Putamen (tissue), 1 donor: ENCODE data around the gene CPNE5.
A peak's percentile ranks its signal among the peaks of the same experiment; 100 is the strongest.

Source experiments
- DNase-seq: peaks from one replicate; pipeline ENCODE4 v3.0.0-alpha.2; 2016; ENCODE audit warnings: low spot score

CPNE5 gene

DNA sequence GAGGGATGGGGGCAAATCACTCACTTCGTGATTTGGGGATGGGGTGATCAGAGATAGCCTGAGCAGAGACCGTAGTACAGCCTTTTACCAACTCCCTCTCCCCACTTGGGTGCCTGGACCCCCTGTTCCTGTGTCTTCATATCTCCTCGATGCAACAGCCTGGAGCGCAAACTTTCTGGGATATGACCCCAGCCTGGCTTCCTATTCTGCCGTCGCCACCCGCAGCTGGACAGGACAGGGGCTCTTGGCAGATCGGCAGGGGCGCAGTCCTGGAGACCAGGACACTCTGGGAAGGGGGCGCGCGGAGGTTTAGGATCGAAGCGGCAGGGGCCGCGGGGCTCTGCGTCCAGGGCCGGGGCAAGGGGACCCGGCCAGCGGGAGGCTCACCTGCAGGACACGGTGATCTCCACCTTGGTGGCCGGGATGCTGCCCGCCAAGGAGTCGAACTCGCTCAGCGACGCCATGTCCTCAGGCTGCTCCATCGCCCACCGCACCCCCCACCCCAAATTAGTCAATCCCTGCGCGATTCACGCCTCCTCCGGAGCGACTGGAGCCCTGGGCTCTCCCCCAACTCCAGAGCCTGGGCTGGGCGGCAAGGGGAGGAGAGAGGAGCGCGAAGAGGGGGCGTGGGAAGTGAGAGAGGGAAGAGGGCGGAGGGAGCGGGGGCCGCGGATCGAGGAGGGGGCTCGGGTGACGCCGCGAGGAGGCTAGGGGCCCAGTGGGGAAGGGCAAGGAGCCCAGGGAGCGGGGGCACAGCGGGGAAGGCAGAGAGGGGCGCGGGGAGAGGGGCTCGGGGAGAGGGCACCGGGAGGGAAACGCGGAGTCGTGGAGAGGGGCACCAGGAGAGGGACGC, at the start of gene CPNE5:
TSS of gene CPNE5 (minus strand) at position 549 of the 853 bp plus-strand sequence. CDS start at position 482, 67 bp downstream.
- no peak for DNase-seq

DNA sequence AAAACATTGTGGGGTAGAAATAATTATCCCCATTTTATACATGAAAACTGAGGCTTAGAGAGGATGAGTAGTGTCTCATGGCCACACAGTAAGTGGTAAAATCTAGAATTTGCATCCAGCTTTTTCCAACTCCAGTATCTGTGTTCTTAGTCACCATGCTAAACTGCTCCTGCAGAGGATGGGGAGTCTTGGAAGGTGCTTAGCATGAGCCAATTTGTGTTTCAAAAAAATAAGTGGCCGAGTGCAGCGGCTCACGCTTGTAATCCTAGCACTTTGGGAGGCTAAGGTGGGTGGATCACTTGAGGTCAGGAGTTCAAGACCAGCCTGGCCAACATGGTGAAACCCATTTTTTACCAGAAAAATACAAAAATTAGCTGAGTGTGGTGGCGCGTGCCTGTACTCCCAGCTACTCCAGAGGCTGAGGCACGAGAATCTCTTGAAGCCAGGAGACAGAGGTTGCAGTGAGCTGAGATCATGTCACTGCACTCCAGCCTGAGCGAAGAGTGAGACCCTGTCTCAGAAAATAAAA, 48.9 kb upstream of the CPNE5 start:
- no peak for DNase-seq

DNA sequence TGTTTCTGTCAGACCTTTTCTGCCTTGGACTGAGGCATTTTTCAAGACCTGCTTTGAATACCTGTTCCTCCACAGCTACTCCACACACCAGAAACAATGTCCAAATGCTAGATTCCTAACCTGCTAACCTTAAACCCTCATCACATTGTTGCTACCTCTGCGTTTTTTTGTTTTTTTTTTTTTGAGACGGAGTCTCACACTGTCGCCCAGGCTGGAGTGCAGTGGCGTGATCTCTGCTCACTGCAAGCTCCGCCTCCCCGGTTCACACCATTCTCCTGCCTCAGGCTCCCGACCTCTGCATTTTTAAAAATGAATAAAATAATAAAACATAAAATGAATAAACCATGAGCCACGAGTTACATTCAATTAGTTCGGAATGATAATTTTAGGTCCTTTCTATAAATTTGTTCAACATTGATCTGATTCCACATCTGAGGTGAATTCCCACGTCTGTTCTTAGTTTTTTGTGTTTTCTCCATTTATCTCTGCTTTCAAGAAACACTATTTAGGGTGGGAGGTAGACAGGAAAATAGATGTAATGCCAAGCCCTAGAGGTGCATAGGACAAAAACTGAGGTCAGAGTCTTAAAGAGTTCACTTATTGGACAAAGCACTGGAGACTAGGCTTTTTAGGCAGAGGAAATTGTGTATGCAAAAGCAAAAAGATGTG, 47.8 kb upstream of the CPNE5 start:
- DNase-seq: no peak

DNA sequence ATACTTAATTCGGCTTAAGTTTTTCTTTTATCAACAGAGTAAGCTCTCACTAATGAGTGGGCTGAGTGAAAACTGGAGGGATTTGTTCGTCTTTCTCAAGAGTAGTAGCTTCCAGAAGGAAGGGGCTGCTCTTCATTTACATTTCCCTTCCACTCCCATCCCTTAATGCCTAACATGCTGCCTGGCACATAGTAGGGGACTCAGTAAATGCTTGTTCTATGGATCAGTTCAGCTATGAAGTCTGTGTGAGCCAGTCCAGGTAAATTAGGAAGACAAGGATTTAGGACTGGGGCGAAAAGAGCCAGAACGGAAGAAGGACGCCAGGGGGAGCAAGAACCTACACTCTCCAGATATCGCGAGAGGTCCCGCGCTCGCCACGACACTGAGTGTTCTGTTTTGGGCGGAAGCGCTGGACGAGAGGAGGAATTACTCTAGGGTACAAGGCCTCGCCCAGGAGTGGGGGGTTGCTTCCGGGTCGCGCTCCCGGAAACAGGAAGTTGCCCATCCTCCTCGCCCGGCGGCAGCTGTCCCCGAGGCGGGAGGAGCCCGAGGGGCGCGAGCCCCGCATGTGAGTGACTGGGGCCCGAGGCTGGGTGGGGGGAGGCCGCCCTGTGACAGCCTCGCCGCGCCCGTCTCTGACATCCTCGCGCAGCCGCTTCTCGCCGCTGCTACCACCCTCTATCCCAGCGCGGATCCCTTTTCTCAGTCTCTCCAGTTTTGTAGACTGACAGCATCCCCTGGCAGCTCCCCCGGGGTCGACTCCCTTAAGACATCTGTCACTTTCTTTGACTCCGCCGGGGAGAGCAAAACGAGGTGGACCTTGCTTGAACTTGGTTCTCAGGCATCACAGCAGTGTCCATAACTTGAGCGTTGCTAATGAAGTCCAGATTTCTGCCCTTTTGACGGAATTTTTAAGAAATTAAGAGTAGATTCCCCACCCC, 46.5 kb upstream of the CPNE5 start, which contains the start of gene C6orf89:
TSS of gene C6orf89 (plus strand) at position 492 of the 941 bp plus-strand sequence. CDS start 13,493 bp downstream, outside the sequence.
- peak; percentile 99 for DNase-seq

DNA sequence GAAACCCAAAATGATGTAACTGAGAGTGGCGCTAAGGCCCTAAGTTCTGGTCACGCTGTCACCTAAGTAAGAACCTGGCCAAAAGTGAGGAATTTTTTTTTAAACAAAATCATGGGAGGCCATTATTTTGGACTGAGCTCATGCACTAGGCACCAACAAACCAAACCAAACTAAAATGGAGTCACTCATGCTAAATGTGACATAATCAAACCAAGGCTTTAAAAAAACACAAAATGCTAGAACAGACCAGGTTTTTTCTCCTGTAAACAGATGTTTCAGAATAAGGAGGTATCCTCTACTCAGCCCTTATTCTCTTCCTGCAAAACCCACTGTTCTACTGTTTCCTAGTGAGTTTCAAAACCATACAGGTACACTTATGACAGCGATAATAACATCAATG, 45.4 kb upstream of the CPNE5 start:
- no peak for DNase-seq

DNA sequence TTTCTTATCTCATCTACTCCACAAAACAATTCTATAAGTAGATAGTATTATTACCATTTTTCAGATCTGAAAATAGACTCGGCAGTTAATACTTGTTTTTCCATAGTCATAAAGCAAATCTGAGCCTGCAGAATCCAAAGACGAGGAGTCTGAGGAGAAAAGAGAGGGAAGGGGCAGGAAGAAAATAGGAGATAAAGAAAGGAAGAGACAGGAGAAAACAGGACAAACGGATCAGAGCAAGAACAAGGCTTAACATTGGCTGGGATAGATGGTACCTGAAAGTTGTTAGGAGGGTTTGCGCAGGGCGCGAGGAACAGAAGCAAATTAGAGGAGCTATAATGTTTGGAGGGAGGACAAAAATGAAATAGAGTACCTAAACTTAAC, 36.0 kb upstream of the CPNE5 start:
- DNase-seq: no peak

DNA sequence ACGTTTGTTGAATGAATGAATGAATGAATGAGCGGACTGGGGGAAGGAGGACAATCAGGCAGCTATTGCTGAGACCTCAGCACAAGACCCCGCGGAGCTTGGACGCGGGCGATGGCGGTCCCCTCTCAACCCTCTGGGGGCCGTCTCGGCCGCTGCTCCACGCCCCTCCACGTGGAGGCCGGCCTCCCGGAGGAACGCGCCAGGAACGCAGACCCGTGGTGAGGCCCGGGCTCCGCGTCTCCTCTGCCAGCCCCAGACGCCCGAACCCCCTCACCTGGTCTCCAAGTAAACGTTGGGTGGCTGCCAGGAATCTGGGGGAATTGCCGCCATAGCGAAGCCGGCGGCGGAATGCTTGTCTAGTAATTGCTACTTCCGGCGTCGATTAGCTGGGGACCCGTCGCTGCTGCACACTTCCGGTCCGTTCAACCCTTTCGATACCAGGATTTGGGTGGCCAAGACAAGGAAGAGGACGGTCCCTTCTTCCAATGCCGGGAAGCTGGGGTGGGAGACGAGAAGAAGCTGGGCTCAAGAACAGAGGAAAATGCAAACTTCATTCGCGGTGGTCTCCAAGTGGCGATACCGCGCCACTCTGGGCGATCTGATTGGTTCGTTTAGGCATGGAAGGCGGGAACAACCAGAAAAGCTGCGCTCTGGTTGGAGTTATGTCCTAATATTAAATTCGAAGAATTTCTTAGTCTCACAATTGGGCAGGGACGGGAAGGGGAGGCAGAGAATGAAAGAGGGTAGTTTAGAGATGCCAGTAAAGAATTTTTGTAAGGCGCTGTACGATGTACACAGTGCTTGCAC, 35.4 kb upstream of the CPNE5 start, which contains the start of gene PPIL1:
TSS of gene PPIL1 (minus strand) at position 361 of the 807 bp plus-strand sequence. CDS start at position 330, 31 bp downstream.
- DNase-seq: peak; percentile 88

DNA sequence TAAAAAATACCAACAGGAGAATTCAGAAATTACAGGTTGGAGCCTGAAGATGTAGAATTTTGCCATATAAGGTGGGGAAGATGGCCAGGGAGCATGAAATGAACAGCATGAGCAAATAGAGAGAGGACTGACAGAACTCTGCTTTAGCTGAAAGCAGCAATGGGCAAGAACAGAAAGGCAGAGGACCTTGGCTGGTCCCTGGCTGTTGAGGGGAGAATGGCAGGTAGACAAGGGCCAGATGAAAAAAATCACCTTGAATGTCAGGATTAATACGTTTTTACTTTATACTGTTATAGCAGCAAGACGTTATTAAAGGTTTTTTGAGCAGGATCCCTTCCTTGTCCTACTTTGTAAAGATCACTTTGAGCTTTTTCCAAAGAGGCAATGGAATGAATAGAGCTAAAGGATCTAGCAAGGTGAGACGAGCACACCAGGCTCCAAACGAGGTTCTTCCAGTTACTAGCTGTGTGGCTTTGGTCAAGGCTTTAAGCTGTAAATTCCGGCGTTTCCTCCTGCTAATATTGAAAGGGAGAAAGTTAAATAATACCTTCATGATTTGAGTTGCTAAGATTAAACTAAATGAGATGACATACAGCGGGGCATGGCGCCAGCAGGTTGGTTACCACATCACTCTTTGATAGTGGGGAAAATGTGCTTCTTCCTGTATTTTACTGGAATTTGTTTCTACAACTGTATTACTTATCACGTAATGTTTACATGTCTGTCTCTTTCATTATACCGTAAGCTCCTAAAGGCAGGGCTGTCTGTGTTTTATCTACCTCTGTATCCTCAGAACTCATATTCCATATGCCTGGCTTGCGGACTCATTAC, 34.6 kb upstream of the CPNE5 start:
- no peak for DNase-seq

DNA sequence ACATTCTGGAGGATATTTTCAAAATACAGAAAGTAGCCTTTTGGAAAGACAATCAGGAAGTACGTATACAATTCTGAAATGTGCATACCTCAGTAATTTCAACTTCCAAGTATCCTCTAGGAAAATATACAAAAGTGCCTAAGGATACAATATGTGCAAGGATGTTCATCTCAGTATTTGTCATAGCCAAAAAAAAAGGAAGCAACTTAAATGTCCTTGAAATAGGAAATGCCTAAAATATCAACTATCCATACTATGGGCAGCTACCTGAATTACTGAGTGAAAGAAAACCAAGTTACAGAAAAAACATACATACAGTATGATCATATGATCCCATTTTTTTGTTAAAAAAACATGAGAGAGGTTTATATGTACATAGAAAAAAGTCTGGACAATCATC, 33.9 kb upstream of the CPNE5 start:
- no peak for DNase-seq

DNA sequence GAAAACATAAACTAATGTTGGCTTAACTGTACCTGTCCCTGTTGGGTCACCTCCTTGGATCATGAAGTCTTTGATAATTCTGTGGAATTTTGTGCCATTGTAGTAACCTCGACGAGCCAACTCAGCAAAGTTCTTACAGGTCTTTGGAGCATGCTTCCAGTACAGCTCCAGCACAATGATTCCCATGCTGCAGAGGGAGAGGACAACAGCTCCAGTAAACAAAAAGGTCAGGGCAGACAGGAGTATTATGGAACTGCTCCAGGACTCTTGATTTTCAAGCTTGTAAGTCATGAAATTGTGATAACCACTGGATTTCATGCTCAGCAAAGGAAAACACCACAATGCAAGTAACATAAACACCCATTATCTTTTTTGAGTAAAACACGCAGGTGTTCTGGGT, 32.4 kb upstream of the CPNE5 start:
- no peak for DNase-seq

DNA sequence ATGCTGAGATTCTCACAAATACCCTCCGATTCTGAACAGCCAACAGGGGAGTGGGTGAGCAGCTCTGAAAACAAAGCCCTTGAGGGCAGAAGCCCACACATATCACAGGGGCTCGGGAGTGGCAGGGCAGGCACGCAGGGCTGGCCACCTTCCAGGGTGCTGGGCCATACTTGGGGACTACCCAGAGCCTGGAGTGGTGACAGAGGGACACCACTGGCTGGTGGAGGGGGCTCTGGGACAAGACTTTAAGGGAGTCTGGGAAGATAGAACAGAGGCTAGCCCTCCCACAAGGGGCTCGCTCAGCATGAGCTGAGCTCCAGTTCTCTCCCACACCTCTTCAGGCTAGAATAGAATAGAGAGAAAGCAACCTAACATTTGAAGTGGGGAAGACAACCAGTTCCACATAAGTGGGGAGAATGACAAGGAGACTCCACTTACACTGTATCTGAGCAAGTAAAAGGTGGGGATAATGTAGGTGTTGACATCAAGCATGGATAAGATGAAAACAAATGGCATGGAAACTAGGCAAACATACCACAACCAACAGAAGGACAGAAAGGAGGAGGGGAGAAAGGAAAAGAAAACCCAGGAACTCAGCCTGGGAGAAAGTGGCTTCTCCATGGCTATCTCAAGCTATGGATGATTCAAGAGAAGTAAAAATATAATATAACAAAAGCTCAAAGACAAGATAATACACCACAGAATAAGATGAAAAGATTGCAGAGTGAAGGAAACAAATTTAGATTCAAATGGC, 28.4 kb upstream of the CPNE5 start:
- DNase-seq: no peak

DNA sequence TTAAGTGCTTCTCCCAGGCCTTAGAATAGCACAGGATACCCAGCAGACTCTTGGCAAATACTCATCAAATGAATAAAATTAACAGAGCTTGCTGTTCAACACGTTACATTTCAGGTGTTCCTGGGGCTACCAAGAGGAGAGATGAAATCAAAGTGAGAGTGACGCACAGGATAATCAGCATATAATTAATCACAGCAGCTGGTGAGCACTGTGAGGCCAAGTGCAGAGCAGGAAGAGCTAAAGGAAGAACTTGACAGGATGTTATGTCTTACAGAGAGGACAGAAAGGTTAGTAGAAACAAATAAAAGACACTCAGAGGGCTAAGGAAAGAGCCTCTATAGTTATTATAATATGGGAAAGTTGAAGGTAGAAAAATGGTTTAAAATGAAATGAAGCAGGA, 26.6 kb upstream of the CPNE5 start:
- DNase-seq: no peak

DNA sequence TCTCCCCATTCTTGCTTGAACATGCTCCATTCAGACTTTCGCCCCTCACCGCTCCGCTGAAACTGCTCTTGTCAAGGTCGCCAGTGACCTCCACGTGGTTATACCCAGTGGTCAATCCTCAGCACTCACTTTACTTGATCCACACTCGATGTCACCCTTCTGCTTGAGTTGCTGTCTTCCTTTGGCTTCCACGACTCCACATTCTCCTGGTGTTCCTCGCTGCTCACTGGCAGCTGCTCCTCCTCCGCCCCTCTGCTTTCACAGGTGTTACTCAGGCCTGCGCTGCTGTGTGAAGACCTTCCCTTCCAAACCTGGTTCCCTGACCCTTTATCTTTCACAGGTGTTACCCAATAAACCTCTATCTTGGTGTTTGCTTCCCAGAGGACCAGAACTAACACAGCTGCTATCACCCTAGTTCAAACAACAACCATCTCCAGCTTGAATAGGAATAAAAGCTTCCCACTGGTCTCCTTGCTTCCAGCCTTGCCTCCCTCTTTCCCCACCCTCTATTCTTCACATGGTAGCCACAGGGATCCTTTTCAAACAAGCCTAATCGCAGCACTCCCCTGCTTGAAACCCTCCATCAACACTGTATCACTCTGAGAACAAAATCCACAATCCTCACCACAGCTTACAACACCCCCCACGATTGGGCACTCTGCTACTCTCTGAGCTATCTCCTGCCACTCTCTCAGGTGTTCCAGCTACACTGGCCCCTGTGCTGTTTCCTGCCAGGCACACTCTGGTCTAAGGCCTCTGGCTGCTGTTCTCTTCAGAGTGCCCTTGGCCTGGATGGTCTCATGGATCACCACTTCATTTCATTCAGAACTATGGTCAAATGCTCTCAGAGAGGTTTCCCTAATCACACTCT, 24.7 kb upstream of the CPNE5 start:
- no peak for DNase-seq

DNA sequence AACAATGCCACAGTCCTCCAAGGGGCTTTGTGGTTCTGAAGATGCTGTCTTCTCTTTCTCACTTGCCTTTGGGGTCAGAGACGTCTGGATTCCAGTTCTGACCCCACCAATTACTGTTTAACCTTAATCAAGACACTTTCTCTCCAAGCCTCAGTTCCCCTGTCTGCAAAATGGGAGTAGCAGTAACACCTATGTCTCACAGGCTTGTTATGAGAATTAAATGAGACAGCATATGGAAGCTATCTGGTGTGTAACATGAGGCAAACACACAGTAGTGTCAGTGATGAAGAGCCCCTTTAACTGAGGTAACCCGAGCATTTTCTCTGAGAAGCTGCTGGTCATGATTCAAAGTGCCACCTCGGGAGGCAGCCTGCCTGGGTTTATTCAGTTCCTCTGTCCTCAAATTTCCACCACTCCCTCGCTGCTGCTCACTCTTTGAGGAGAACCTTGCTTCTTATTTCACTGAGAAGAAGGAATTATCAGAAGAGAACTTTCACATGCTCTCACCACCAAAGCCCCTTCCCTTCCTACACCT, 23.7 kb upstream of the CPNE5 start:
- no peak for DNase-seq

DNA sequence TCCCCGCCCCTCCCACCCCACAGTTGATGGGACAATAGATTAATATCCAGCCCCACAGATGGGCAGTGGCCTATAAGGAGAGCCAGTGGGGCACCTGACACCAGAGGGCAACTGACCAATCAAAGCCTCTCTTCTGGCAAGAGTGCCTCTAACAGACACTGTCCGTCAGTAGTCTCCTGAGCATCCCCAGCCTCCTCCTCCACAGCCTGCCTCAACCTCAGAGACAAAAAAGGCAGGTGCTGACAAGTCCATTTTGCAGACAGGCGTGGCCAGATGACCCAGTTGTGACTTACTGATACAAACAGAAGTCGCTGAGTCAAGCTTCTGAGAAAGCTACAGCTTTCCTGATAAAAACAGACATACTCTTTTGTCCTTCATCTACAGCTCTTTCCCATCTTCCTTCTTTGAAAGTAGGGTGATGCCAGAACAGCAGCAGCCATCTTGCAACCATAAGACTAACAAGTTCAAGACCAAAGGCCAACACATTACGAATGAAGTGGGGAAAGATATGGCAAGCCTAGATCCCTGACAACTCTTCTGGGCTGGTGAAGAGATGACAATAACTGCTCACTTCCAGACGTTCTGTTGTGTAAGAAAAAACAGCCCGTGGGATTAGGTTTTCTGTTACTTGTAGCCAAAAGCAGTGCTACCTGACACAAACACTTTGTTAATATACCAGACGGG, 23.1 kb upstream of the CPNE5 start:
- DNase-seq: no peak

DNA sequence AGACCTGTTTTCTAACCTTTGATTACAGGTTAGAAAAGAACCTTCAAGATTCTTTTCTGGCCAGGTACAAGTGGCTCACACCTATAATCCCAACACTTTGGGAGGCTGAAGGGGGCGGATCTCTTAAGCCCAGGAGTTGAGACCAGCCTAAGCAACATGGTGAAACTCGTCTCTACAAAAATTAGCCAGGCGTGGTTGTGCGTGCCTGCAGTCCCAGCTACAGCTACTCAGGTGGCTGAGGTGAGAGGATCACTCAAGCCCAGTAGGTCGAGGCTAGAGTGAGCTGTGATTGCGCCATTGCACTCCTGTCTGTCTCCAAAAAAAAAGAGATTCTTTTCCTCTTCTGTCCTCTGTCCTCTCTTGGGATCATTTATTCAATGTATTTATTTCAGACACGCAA, 20.9 kb upstream of the CPNE5 start:
- DNase-seq: no peak

DNA sequence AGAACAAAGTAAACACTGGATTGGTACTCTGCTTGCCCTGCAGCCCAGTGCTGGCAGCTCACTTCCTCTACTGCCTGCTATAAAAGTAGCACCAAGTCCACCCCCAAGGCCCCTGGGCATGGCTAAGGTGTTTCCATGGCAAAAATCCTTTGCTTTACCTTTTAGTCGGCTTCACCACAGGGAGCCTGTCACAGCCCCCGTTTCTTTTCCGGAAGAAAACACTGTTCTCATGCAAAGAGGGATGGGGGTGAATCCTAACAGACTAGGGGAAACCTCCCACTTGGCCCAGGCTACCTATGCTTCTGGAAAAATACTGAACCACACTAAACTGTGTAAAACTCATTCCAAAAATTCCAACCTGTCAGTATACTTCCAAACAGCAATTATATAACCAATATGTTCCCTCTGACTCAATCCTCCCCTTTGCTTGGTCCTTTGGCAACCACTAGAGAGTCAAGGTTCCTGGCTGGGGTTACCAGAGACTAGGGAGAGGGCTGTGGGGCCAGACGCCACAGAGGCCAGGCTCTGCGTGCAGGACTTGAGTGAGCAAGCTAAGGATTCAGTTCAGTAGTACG, 19.2 kb upstream of the CPNE5 start:
- no peak for DNase-seq
